WI38 (cell line): Measurements from ENCODE around the gene SDHAF4.

Experiments used
- H3K4me3 ChIP-seq: 2 replicates; pipeline ENCODE4 v1.5.1; 2011; ENCODE audit warnings: low read depth, mild to moderate bottlenecking, control low read depth, low read length
- TF ChIP-seq, protein P1 (sequence below): IDR thresholded peaks from 2 replicates; pipeline ENCODE4 v1.5.1; 2012; ENCODE audit warnings: low read depth, mild to moderate bottlenecking, control low read depth, low read length

The SDHAF4 gene

DNA sequence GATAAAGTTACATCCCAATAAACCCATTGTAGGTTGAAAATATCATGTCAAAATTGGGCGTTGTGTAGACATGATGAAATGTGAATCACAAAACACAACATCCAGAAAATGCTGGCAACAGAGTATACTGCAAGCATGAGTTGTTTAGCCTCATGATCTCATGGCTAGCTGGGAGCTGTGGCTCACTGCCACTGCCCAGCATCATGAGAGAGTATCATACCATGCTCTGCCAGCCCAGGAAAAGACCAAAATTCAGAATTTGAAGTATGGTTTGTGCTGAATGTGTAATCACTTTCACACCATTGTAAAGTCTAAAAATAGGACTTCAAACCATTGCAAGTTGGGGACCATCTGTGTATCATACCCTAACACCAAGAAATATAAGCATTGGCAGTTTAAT, 55.7 kb downstream of the SDHAF4 start:
- no peak overlapping the region for H3K4me3 ChIP-seq
- TF ChIP-seq, protein P1, sequence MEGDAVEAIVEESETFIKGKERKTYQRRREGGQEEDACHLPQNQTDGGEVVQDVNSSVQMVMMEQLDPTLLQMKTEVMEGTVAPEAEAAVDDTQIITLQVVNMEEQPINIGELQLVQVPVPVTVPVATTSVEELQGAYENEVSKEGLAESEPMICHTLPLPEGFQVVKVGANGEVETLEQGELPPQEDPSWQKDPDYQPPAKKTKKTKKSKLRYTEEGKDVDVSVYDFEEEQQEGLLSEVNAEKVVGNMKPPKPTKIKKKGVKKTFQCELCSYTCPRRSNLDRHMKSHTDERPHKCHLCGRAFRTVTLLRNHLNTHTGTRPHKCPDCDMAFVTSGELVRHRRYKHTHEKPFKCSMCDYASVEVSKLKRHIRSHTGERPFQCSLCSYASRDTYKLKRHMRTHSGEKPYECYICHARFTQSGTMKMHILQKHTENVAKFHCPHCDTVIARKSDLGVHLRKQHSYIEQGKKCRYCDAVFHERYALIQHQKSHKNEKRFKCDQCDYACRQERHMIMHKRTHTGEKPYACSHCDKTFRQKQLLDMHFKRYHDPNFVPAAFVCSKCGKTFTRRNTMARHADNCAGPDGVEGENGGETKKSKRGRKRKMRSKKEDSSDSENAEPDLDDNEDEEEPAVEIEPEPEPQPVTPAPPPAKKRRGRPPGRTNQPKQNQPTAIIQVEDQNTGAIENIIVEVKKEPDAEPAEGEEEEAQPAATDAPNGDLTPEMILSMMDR = no peak

DNA sequence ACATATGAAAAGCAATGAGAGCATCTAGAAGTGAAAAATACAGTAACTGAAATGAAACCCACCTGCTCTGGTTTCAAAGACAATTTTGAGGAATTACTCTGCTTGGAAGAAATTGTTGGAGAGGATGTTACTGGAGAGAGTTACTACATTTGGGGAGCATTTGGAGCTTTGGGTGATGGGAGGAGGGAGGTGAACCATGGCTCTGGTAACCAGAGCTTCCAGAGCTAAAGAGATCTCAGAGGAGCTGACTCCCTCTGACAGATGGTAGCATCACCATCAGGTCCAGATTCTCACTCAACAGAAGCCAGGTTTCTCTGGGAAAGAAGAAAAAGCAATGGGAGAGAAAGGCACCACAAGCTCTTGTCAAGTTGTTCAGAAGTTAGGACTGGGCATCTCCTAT, 58.7 kb downstream of the SDHAF4 start:
- TF ChIP-seq, protein P1 = no peak
- no peak overlapping the region for H3K4me3 ChIP-seq

DNA sequence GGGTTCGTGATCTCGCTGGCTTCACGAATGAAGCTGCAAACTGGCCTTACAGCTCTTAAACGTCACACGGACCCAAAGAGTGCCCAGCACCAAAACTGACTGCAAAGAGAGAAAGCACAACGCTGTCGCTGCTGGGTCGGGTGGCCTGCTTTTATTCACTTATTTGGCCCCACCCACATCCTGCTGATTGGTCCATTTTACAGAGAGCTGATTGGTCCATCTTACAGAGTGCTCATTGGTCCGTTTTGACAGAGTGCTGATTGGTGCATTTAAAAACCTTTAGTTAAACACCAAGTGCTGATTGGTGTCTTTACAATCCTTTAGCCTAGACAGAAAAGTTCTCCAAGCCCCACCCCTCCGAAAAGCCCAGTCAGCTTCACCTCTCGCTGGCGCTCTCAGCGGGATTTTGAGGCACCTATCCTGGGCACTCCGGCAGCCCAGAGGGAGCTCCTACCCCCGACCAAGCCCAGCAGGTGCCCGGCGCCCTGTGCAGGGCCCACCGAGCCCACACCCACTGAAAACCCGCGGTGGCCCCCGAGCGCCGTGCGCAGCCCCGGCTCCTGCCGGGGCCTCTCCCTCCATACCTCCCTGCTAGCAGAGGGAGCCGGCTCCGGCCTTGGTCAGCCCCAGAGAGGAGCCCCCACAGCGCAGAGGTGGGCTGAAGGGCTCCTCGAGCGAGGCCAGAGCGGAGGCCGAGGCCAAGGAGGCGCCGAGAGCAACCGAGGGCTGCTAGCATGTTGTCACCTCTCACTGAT, 60.9 kb downstream of the SDHAF4 start:
- no peak overlapping the region for H3K4me3 ChIP-seq
- TF ChIP-seq, protein P1 = no peak

DNA sequence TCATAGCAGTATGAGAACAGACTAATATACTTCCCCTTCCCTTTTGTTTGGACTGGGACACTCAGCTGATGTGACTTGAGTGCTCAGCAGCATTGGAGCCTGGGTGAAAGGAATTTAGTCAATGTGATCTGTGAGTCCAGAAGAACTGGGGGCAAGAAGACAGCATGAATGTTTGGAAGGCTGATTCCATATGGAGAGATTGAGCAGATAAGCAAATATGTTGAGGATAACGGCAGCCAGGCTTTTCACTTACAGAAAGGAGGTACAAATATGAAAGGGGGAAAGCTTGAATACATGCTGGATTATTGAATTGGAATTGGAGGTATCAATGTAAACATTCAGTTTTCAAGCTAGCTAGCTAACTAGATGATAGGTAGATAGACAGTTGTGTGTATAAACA, 63.2 kb downstream of the SDHAF4 start:
- TF ChIP-seq, protein P1 = no peak
- no peak overlapping the region for H3K4me3 ChIP-seq

DNA sequence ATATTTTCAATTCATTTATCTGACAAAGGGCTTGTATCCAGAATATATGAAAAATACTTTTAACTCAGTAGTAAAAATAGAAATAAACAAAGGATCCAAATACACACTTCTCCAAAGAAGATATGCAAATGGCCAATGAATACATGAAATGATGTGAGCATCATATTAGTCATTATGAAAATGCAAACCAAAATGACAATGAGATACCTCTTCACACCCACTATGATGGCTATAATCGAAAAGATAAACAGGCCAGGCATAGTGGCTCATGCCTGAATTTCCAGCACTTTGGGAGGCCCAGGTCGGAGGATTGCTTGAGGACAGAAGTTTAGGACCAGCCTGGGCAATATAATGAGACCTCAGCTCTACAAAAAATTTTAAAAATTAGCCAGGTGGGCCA, 67.1 kb downstream of the SDHAF4 start:
- TF ChIP-seq, protein P1 = no peak
- no peak overlapping the region for H3K4me3 ChIP-seq

DNA sequence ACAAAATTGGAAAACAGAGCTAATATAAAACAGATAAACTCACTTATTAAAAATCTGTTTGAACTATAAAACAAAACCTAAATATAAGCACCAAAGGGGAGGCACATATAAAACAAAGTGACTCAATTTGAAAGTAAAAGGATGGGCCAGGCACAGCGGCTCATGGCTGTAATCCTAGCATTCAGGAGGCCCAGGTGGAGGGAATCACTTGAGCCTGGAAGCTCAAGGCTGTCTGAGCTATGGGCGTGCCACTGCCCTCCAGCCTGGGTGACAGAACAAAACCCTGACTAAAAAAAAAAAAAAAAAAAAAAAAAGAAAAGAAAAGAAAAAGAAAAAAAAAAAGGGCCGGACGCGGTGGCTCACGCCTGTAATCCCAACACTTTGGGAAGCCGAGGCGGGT, 69.9 kb downstream of the SDHAF4 start:
- TF ChIP-seq, protein P1 = no peak
- no peak overlapping the region for H3K4me3 ChIP-seq

DNA sequence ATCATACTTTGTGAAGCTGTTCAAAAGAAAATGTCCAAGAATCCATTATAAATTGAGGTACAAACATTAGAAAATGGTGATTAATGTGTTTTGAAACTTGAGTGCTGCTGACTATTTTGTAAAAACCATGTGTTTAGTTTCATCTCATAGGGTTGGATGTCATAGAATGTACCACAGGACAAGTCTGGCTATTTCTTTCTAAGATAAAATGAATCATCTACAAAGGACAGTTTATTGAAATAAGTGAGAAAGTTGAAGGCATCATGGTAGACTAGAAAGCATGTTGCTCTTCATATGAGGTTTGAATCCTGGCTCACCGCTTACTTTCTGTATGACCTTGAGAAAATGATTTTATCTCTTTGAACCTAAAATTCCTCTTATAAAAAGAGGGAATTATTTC, 71.7 kb downstream of the SDHAF4 start:
- H3K4me3 ChIP-seq = no peak overlapping the region
- TF ChIP-seq, protein P1 = no peak
